CD4-positive, alpha-beta T cell treated with Interleukin-4 for 4 hours (primary cell): ENCODE measurements around the gene CLIC2.

ENCODE experiments used
- DNase-seq: peaks from one replicate; pipeline ENCODE4 v3.0.0-alpha.2; 2020

CLIC2 gene

DNA sequence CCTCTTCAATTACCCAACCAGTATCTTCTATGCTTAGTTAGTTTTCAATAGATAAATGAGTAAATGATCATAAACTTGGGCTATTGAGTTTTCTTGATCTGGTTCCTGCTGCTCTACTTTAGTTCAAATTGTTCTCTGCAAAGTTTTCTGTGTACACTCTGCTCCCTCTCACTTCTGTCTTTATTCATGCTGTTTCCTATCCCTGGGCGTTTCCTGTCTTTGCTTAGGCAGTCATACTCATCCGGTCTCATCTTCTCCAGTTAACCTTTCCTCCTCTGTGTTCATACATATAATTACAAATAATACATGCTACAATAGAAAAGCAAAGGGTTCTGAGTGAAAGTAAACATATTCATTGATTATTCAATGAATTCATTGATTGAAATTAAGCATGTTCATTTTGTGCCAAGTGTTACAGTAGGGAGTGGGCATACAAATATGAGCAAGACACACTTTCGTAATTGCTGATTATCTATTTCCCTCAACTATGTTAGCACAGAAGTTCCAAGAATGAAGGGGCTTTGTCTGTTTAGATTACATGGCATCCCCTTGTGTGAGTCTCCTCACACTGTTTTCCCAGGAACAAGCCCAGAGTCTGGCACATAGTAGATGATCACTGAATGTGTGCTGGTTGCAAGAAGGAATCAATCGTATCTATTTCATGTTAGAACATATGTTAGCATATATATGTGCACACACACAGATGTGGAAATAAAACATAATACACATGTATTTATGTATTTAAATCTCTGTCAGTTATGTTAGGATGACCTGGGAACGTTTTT, 71.3 kb downstream of the CLIC2 start:
- DNase-seq, result peak; percentile 17

DNA sequence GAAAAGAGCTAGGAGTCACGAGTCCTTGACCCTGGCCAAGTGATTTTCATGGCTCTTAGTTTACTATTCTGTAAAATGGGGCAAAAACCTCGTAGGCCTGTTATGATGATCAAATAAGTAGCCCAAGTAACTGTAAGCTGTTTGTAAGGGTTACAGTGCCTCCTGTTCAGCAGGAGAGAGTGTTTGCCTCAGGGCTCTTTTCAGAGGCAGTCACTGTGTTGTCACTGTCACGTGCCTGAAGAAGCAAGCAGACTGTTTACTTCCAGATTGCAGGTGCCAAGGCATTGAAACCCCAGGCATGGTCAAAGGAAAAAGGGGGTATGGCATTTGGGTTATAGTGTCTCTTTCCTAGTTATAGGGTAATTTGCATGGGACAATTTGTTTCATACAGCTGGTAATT, 74.7 kb downstream of the CLIC2 start:
- no peak for DNase-seq

DNA sequence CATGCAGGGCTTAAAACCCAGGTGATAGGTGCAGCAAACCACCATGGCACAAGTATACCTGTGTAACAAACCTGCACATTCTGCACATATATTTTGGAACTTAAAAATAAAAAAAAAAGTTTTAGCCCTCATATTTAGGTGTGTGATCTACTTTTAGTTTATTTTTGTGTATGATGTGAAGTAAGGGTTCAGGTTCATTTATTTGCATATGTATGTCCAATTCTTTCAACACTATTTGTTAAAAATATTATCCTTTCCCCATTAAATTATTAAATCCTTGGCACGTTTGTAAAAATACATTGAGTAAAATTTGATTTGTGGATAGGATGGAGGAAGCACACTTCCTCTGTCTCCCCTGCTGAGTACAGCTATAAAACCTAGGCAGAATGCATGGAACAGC, 83.0 kb downstream of the CLIC2 start:
- DNase-seq, result no peak

DNA sequence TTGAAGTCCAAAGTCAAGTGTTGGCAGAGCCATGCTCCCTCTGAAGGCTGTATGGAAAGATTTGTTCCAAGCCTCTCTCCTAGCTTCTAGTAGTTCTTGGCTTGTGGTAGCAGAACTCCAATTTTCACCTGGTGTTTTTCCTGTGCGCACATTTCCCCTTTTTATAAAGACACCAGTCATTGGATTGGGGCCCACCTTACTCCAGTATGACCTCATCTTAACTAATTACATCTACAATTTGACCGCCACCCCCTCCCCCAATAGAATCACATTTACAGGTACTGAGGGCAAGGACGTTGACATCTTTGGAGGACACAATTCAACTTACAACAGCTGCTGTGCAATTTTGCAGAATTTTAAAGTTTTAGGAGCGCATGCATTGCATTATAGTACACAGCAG, 86.9 kb downstream of the CLIC2 start:
- DNase-seq, result no peak

DNA sequence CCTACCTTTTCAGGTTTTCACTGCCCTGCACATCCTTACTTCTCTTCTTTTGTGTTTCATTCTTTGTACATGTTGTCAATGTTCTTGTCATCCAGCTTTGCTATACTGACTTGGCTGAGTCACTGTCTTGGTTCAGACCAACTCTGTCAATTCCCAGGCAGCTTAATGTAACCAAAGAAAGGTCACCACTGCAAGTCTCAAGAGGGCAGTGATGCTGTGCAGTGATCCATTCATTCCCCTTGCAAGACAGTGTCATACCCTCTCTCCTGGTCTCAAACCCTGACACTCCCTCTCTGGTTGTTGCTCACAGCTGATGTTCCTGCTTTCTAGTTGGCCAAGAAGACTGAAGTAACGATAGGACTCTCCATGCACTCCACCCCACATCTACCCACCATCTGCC, 87.7 kb downstream of the CLIC2 start:
- no peak for DNase-seq

DNA sequence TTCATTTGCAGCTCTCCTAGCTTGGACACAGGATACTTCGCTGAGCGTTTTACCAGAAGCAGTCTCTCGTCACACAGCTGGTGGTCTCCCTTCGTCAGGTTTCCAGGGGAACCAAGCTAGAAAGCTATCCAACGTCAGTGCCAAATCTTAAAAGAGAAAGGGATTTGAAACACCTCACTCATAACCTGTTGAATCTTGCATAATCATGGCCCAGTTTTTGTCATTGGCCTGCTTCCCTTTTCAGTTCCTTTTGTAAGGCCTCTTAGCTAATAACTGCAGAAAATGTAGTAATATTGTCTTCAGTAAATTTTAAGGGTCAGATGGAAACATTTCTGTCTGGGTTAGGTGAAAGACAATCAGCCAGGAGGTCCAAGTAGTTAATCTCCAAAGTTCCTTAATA, 92.1 kb downstream of the CLIC2 start:
- DNase-seq, result no peak

DNA sequence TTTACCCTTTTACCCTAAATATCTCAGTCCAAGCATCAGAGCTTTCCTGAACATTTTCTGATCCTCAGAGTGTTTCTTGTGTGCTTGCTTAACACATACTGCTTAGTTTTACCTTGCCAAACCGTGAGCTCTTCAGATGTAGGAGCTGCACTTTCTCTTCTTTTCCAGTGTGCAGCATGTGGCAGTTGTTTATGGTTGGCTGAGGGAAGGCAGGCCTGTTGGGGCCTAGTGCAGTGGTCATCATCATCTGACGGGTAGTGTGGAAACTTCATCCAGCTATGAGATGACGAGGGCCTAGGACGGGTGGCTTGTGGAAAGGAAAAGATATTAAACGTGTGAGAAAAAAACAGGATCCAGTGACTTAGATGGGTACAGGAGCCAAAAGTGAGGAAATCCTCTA, 96.7 kb downstream of the CLIC2 start:
- no peak for DNase-seq

DNA sequence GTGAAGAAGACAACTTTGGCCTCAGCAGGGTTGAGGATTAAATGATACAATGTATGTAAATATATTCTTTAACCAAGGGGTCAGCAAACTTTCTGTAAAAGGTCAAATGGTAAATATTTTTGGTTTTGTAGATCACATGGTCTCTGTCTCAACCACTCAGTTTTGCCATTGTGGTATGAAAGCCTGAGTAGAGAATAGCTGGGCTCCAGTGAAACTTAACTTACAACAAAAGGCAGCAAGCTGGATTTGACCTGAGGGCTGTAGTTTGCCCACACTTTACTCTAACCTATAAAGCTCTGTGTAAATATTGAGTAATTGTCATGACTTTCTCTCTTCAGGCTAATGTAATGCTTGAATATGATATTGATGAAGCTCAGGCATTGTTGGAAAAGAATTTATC, 98.5 kb downstream of the CLIC2 start:
- no peak for DNase-seq

DNA sequence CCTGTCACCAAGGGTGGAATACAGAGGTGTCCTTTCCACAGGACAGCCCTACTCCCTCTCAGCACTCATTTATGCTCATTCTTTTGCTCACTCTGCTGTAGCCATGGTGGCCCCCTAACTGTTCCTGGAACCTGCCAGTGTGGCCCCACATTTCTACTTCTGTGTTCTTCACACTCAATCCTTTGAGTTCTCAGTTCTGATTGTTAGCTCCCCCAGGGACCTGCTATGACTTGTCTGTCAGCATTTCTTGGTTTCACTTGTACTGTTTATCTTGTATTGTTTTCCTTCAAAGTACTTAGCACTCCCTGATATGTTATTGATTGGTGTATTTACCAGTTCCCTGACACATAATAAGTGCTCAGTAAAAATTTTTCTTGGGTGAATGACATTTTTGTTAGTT, 103.3 kb downstream of the CLIC2 start:
- no peak for DNase-seq
